GM12878 (cell line): ENCODE measurements around the gene MYBPC2.

ENCODE experiments used
- BCLAF1 ChIP-seq: fragments of 450-650 bp; IDR thresholded peaks from 2 replicates; pipeline ENCODE4 v1.6.1; 2017; ENCODE audit warnings: antibody characterized with exemption, mild to moderate bottlenecking, moderate library complexity
- CBFB ChIP-seq: IDR thresholded peaks from 2 replicates; pipeline ENCODE4 v1.6.1; 2016; ENCODE audit warnings: antibody characterized with exemption, low read depth
- CHD2 ChIP-seq: IDR thresholded peaks from 2 replicates; pipeline ENCODE4 v1.6.1; 2011; ENCODE audit warnings: low read depth, low read length, improper control_type of control experiment, borderline replicate concordance
- CTCF ChIP-seq, 3 experiments: IDR thresholded peaks in 2 of 3; conservative IDR thresholded peaks in 1 of 3; 2 replicates each; pipeline ENCODE4 v1.5.1; 2011; ENCODE audit warnings: low read depth in 3 of 3, low read length in 3 of 3, mild to moderate bottlenecking in 3 of 3, control low read depth in 2 of 3, moderate library complexity in 2 of 3, inconsistent platforms in 1 of 3, mixed read lengths in 1 of 3; ENCODE audit not compliant: control insufficient read depth in 2 of 3, insufficient read depth in 1 of 3; ENCODE audit errors: extremely low read depth in 1 of 3
- FOXM1 ChIP-seq: IDR thresholded peaks from 2 replicates; pipeline ENCODE4 v1.6.1; 2012; ENCODE audit warnings: low read depth, mild to moderate bottlenecking, inconsistent platforms, low read length, moderate library complexity
- MYC ChIP-seq: IDR thresholded peaks from 2 replicates; pipeline ENCODE4 v1.6.1; 2011; ENCODE audit warnings: mild to moderate bottlenecking, low read length, moderate library complexity, inconsistent platforms; ENCODE audit not compliant: insufficient read depth, insufficient replicate concordance, insufficient read length, severe bottlenecking
- POLR2A ChIP-seq: IDR thresholded peaks from 2 replicates; pipeline ENCODE4 v1.6.1; 2011; ENCODE audit warnings: low read depth, mild to moderate bottlenecking, low read length
- RCOR1 ChIP-seq: conservative IDR thresholded peaks from 2 replicates; pipeline ENCODE4 v1.6.1; 2012; ENCODE audit warnings: low read depth, low read length, improper control_type of control experiment
- SMC3 ChIP-seq: IDR thresholded peaks from 2 replicates; pipeline ENCODE4 v1.6.1; 2011; ENCODE audit warnings: low read length, improper control_type of control experiment, borderline replicate concordance
- TARDBP ChIP-seq: IDR thresholded peaks from 2 replicates; pipeline ENCODE4 v1.6.1; 2016; ENCODE audit warnings: borderline replicate concordance
- USF1 ChIP-seq: IDR thresholded peaks from 2 replicates; pipeline ENCODE4 v1.6.1; 2011; ENCODE audit warnings: borderline replicate concordance, low read depth, mild to moderate bottlenecking, moderate library complexity, mixed read lengths, low read length; ENCODE audit not compliant: insufficient read depth; ENCODE audit errors: extremely low read length
- ZBTB33 ChIP-seq: fragments of 450-650 bp; IDR thresholded peaks from 2 replicates; pipeline ENCODE4 v1.6.1; 2017; ENCODE audit warnings: mild to moderate bottlenecking
- ZNF274 ChIP-seq: IDR thresholded peaks from one replicate; pipeline ENCODE4 v1.8.0; 2011; ENCODE audit not compliant: insufficient read length, insufficient read depth

- TF ChIP-seq RCOR1 (no peak), MYC (no peak), BCLAF1 (no peak), FOXM1 (no peak), CTCF (IDR thresholded peaks at IDR 0.05 in 2 of 3, conservative IDR thresholded peaks at IDR 0.05 in 1 of 3; ENCODE audit: control insufficient read depth in 2 of 3, extremely low read depth in 1 of 3, insufficient read depth in 1 of 3, low read depth in 3 of 3, low read length in 3 of 3) (peak; percentile 92 to 95 (median 92)), SMC3 (peak; percentile 96), POLR2A (no peak), ZBTB33 (no peak), TARDBP (no peak), ZNF274 (no peak), CHD2 (no peak), CBFB (no peak), USF1 (no peak)
Measured at GRCh38 chr19:50461066-50461875, 28.6 kb downstream of the MYBPC2 start.
